ENCODE results near the gene PCK2.

The PCK2 gene

DNA sequence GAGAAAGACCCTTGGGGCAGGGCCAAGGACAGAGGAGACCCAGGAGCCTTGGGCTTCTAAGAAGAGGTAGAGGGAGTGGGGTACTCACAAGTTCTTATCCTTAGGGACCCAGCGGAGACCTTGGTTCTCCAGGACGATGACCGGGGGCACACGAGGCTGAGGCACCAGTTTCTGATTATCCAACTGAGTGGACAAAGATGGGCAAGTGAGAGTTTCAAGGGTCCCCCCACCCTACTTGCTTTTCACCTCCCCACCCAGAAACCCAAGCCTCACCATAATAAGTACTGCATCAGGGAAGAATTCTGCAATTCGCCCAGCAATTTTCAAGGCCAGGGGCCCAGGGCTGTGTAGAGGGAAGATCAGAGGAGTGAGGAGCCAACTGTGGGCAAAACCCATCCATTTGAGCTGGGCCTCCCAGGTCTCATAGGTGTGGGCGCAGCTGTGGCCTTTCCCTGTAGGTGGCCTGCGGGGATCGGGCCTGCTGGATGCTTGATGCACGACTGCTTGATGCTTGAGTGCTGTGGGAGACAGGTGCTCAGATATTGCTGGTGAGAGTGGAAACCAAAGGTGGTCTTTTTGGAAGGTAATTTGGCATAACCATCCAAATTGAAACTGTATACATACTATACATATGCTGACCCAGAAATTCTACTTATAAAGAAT is 45.3 kb downstream of the PCK2 start:
- FAIRE-seq, result no peak

DNA sequence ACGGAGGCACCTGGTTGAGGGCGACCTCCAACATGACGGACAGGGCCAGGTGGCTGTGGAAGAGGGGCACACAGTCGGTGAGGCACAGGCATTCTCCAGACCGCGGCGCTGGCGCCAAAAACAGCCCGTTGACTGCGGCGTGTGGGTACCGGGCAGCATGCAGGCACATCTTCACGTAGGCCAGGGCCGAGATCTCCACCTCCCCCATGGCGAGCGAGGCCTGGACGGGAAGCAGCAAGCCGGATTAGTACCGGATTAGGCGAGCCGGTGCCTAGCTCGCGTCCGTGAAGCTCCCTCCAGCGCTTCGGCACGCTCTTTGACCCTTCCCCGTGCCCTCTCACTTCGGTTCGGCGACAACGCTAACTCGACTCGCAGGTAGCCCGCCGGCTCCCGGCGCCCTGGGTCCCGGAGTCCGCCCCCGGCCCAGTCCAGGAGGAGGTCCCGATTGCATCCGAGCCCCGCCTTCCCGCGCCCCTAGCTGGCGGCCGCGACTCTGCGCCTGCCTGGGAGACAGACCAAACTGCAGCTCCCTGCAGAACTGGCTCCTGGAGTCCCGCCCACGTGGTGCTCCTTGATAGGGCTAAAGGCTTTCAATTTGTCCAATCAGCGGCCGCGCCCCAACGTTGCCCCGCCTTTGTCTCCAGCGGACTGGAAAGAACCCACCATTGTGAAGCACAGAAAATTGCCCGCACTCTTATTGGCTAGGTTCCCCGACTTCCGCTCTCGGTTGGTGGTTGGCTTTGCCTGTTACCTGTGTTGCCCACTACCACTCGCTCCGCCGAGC is 47.2 kb downstream of the PCK2 start, which contains the start of gene EMC9:
EMC9 (minus strand) TSS at position 495 of the 784 bp plus-strand sequence; CDS start at position 208, 287 bp downstream.
- peak; percentile 76 for FAIRE-seq

DNA sequence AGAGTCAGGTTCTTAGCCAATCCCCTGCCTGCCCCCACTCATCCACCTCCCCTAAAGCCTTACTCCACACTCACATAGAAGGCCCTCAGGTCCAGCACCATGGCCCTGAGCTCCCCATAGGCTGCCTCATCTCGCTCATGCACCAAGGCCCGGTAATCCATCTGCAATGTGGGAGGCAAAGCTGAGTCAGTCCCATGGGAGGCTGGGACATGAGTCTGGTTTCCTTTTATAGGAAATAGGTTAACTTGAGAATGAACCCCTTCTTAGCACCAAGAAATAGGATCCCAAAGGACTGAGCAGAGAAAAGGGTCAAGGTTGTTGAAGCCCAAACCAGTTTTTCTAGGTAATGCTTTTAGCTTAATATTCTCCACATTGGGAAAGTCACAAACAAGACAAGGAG is 49.4 kb downstream of the PCK2 start:
- FAIRE-seq, result no peak

DNA sequence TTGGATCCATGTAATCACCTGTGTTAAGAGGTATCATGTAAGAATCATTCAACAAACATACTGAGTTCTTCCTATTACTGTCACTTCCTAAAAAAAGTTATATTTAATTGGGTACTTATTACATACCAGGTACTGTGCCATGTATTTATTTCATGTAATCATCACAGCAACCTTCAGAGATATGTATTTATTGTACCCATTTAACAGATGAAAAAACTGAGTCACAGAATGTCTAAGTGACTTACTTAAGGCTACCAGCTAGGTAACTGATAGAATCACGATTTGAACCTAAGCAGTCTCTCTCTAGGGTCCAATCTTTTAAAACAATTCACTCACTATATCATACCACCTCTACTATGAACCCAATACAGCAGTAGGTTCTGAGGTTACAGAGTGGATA is 50.3 kb downstream of the PCK2 start:
- FAIRE-seq, result no peak

DNA sequence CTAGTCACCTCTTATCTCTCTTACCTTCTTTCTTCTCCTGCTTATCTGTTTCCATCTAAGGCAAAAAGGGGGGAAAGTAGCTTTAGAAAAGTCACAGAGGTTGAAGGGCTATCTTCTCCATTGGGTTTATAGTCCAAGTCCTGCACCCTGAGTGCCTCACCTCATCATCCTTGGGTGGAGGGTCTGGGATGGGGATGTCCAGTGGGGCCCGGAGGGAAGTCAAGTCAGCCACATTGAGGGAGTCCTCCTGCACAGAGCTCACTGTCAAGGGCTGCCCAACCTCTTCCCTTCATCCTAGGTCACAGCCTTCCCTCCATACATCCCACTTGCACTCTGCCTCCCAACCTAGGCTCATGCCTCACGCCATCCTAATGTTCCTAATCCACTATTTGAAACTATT is 51.1 kb downstream of the PCK2 start:
- no peak for FAIRE-seq

DNA sequence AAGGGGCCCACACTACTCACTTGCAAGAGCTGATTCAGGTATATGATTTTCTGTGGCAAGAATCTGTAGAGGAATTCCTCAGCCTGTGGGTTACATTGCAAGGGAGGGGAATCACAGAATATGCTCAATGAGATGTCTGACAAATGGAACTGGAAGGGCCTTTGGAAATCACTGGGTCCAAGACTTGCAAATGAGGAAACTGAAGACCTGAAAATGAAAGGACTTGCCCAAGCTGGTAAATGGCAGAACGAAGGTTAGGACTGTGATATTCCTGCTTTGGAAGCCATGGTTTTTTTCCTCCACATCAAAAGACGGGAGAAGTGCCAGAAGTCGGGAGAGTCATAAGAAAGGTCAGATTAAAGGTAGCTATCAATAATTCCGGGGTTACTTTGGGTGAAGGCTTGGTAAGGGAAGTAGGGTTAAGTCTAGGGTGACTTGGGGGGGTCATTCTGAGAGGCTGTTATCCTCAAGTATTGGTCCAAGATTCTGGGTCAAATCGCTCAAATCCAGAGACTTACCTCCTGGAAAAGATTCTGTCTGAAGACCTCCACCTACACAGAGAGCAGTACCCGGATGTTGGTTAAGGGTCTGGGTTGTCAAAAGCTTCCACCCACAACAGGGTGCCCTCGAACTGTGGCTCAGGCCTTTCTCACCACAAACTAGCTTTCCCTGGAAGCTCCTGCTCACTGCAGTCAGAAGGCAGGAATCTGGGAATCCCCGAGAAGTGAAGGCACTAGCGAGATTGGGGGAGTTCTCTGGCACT is 51.8 kb downstream of the PCK2 start:
- FAIRE-seq, result no peak

DNA sequence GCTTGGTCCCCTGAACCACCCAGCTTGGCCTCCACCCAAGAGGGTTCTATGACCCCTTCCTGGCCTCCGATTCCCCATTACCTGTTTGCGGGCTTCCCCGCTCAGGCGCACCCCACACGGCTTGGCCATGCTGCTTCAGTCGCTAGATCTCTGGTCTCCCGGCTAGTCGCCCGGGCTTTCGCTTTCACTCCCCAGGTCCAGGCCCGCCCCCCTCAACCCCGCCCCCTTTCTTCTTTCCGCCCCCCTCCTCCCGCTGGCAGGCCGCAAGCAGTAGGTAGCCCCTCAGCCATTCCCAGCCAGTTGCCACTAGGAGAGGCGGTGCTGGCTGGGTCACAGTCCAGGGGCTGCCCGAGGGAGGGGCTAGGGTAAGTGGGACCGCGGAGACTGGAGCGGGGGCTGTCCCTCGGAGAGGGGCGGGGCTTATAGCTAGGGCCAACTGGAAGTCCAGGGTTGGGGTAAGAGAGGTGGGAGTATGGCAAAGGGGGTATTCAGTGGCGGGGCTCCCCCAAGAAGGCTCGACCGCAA is 52.4 kb downstream of the PCK2 start, which contains the start of gene PSME2:
PSME2 (minus strand) TSS at position 158 of the 525 bp plus-strand sequence; CDS start at position 129, 29 bp downstream.
- no peak for FAIRE-seq

DNA sequence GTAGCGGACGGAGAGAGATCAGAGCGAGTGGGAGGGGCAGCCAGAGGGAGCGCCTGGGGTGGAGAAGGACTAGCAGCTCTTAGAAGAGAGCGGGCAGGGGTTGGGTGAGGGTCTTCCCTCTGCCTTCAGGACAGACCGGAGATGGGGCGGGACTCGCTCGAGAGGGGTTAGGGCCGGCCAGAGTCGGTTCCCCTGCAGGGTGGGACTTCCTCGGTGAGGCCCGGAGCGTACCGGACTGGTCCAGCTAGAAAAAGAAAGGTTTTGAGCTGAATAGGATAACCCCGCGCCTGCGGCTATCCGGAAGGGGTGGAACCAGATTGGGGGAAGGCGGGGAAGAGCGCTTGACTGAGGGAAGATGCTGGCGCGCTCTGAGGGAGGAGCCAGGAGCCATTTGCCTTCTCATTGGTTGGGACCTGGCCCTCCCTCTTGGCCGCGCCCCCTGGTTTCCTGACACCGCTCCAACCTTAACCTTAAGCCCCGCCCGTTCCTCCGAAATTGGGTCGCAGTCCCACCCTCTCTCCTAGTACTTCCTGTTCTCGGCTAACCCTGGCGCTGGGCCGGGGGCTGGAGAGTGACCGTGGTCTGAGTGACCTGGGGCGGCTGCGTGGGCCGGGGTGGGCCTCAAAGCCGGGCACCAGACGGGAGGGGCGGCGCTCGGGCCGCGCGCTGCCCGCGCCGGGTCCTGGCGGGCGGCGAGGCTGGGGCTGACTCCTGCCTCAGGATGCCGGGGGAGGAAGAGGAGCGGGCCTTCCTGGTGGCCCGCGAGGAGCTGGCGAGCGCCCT is 53.1 kb downstream of the PCK2 start, which contains the start of gene RNF31:
RNF31 (plus strand) TSS at position 521 of the 783 bp plus-strand sequence; CDS start at position 722, 201 bp downstream.
- FAIRE-seq, result no peak

DNA sequence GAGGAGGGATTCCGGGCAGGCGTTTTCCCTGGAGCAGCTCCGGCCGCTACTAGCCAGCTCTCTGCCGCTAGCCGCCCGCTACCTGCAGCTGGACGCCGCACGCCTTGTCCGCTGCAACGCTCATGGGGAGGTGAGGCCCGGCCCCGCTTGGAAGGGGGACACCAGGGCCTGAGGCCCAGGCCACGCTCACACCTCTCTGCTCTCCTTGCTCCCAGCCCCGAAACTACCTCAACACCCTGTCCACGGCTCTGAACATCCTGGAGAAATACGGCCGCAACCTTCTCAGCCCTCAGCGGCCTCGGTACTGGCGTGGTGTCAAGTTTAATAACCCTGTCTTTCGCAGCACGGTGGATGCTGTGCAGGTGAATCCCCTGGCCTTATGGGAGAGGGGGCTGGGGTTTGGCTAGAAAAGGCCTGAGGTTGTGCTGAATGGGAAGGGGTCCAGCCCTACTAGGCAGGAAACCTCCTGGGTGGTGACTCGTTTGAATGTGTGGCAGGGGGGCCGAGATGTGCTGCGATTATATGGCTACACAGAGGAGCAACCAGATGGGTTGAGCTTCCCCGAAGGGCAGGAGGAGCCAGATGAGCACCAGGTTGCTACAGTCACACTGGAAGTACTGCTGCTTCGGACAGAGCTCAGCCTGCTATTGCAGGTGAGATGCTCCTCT is 53.8 kb downstream of the PCK2 start:
- no peak for FAIRE-seq

DNA sequence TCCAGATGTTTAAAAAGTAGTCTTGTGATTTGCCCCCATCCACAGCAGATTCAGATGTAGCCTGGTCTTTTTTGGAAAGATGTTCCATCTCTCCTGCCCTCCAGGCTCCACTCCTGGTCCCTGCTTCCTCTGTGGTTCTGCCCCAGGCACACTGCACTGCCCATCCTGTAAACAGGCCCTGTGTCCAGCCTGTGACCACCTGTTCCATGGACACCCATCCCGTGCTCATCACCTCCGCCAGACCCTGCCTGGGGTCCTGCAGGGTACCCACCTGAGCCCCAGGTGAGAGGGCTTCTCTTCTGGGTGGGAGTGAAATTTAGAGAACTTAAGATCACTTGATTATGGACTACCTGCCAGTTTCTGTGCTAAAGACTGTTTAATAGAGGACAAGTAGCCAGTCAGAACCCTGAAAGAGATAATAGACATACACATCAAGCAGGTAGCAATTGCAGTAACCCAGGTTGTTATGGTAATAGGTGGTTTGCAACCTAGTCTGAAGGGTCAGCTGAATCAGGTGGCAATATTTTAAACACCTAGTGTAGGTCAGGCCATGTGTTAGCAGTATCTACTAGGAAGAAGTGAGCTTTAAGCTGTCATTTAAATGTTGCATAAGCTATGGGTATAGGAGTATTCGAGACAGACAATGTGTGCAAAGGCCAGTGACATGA is 55.3 kb downstream of the PCK2 start:
- FAIRE-seq, result no peak

DNA sequence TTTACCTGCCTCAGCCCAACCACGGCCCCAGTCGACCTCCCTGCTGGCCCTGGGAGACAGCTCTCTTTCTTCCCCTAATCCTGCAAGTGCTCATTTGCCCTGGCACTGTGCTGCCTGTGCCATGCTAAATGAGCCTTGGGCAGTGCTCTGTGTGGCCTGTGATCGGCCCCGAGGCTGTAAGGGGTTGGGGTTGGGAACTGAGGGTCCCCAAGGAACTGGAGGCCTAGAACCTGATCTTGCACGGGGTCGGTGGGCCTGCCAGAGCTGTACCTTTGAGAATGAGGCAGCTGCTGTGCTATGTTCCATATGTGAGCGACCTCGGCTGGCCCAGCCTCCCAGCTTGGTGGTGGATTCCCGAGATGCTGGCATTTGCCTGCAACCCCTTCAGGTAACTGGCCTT is 56.0 kb downstream of the PCK2 start:
- no peak for FAIRE-seq

DNA sequence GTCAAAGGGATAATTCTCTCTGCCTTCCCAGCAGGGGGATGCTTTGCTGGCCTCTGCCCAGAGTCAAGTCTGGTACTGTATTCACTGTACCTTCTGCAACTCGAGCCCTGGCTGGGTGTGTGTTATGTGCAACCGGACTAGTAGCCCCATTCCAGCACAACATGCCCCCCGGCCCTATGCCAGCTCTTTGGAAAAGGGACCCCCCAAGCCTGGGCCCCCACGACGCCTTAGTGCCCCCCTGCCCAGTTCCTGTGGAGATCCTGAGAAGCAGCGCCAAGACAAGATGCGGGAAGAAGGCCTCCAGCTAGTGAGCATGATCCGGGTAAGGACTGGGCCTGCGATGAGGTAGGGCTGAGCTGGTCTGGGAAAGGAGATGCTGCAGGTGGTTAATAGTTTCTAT is 56.5 kb downstream of the PCK2 start:
- FAIRE-seq, result no peak

DNA sequence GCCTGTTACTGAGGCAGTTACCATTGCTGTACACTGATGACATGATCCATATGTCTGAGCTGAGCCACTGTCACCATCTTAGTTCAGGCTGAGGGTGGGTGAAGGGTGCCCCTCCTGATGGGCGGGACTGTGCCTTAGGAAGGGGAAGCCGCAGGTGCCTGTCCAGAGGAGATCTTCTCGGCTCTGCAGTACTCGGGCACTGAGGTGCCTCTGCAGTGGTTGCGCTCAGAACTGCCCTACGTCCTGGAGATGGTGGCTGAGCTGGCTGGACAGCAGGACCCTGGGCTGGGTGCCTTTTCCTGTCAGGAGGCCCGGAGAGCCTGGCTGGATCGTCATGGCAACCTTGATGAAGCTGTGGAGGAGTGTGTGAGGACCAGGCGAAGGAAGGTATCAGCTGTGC is 56.9 kb downstream of the PCK2 start:
- FAIRE-seq, result no peak

DNA sequence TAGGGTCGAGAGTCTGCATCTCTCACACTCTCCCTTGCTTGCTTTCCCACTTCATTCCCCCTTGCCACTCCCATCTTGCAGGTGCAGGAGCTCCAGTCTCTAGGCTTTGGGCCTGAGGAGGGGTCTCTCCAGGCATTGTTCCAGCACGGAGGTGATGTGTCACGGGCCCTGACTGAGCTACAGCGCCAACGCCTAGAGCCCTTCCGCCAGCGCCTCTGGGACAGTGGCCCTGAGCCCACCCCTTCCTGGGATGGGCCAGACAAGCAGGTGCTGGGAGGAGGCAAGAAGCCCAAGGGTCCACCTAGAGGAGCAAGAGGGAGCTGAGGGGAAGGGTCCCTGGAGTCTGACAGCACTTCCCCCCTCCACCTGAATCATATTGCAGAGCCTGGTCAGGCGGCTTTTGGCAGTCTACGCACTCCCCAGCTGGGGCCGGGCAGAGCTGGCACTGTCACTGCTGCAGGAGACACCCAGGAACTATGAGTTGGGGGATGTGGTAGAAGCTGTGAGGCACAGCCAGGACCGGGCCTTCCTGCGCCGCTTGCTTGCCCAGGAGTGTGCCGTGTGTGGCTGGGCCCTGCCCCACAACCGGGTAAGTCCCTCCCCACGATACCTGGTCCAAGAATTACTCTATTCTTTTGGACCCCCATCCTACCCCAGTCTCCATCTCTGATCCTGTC is 57.4 kb downstream of the PCK2 start:
- FAIRE-seq, result no peak

Data from islet of Langerhans (tissue), 1 donor.